ENCODE results near the gene TANC1.

Gene TANC1

GRCh38 chr2:159119652-159120257 lies 151.3 kb downstream of the TANC1 start:
- DNase-seq (peak; percentile 18), ATAC-seq (ENCODE audit: insufficient read depth, low read depth) (no peak)
- Histone ChIP-seq H4K20me1 (ENCODE audit: insufficient read depth, low read length) (no peaks in the 10 kb centered on the region), H3K4me3 (ENCODE audit: low read depth in 1 of 2, low read length in 2 of 2) (no peak overlapping the region), H3K9ac (ENCODE audit: low read depth, low read length) (peak overlapping the region; percentile 24; the same call in 1 of the 2 replicates), H3K27ac (ENCODE audit: low read length) (peak overlapping the region; percentile 82), H3K27me3 (ENCODE audit: insufficient read depth, low read length, poor library complexity) (no peaks in the 10 kb centered on the region), H3K4me2 (ENCODE audit: insufficient read depth, low read length) (peak overlapping the region; percentile 36; the same call in 1 of the 2 replicates), H2AFZ (ENCODE audit: low read depth, low read length) (peak overlapping the region; percentile 12; the same call in 1 of the 2 replicates), H3K4me1 (ENCODE audit: insufficient read depth, low read length) (peaks cover 45% of the 10 kb centered on the region), H3K79me2 (ENCODE audit: insufficient read depth, low read length) (no peaks in the 10 kb centered on the region), H3K36me3 (ENCODE audit: insufficient read depth, low read length) (no peaks in the 10 kb centered on the region), H3K9me3 (ENCODE audit: insufficient read depth, low read length, severe bottlenecking) (no peaks in the 10 kb centered on the region)
- no peak for TF ChIP-seq EZH2 (IDR thresholded peaks at IDR 0.05; ENCODE audit: borderline replicate concordance, low read depth, low read length, severe bottlenecking)

GRCh38 chr2:159123786-159124185 lies 155.3 kb downstream of the TANC1 start:
- TF ChIP-seq CTCF (IDR thresholded peaks at IDR 0.05; ENCODE audit: borderline replicate concordance, extremely low read depth, low read length, poor library complexity, severe bottlenecking) (no peak), EZH2 (IDR thresholded peaks at IDR 0.05; ENCODE audit: borderline replicate concordance, low read depth, low read length, severe bottlenecking) (no peak)
- Histone ChIP-seq H3K9me3 (ENCODE audit: insufficient read depth, low read length, severe bottlenecking) (no peaks in the 10 kb centered on the region), H4K20me1 (ENCODE audit: insufficient read depth, low read length) (no peaks in the 10 kb centered on the region), H3K27ac (ENCODE audit: low read length) (peak overlapping the region; percentile 81), H3K4me1 (ENCODE audit: insufficient read depth, low read length) (peaks cover 63% of the 10 kb centered on the region), H3K36me3 (ENCODE audit: insufficient read depth, low read length) (no peaks in the 10 kb centered on the region), H3K79me2 (ENCODE audit: insufficient read depth, low read length) (no peaks in the 10 kb centered on the region; the same call in 1 of the 2 replicates), H2AFZ (ENCODE audit: low read depth, low read length) (no peak overlapping the region), H3K4me3 (ENCODE audit: low read depth in 1 of 2, low read length in 2 of 2) (no peak overlapping the region), H3K4me2 (ENCODE audit: insufficient read depth, low read length) (no peak overlapping the region), H3K27me3 (ENCODE audit: insufficient read depth, low read length, poor library complexity) (no peaks in the 10 kb centered on the region), H3K9ac (ENCODE audit: low read depth, low read length) (peak overlapping the region; percentile 39; the same call in 1 of the 2 replicates)
- DNase-seq = no peak
- no peak for ATAC-seq (ENCODE audit: insufficient read depth, low read depth)

- Histone ChIP-seq H3K27ac (ENCODE audit: low read length) (peak overlapping the region; percentile 81), H2AFZ (ENCODE audit: low read depth, low read length) (peak overlapping the region; percentile 64)
These were observed 156.0 kb downstream of the TANC1 start for GRCh38 chr2:159124441-159124911.

More at GRCh38 chr2:159124441-159124911, 156.0 kb downstream of the TANC1 start:
- no peaks in the 10 kb centered on the region for H4K20me1 ChIP-seq (ENCODE audit: insufficient read depth, low read length)
- H3K4me3 ChIP-seq (ENCODE audit: low read depth in 1 of 2, low read length in 2 of 2) = no peak overlapping the region
- H3K9ac ChIP-seq (ENCODE audit: low read depth, low read length) = peak overlapping the region; percentile 39
- H3K79me2 ChIP-seq (ENCODE audit: insufficient read depth, low read length) = no peaks in the 10 kb centered on the region; the same call in 1 of the 2 replicates
- peaks cover 63% of the 10 kb centered on the region for H3K4me1 ChIP-seq (ENCODE audit: insufficient read depth, low read length)
- peak; percentile 66 for DNase-seq
- no peaks in the 10 kb centered on the region for H3K27me3 ChIP-seq (ENCODE audit: insufficient read depth, low read length, poor library complexity)
- no peaks in the 10 kb centered on the region for H3K36me3 ChIP-seq (ENCODE audit: insufficient read depth, low read length)
- no peak for TF ChIP-seq CTCF (IDR thresholded peaks at IDR 0.05; ENCODE audit: borderline replicate concordance, extremely low read depth, low read length, poor library complexity, severe bottlenecking)
- no peaks in the 10 kb centered on the region for H3K9me3 ChIP-seq (ENCODE audit: insufficient read depth, low read length, severe bottlenecking)
- peak; percentile 84 for ATAC-seq (ENCODE audit: insufficient read depth, low read depth)
- 0 out of 2 replicates have a peak overlapping the region, but pooled peaks have one; percentile 22 for H3K4me2 ChIP-seq (ENCODE audit: insufficient read depth, low read length)

Data from DND-41 (cell line).